Measurements from ENCODE around the gene MTG1.

MTG1 gene

GRCh38 chr10:133471300-133472109 lies 77.5 kb downstream of the MTG1 start:
- DNase-seq = no peak
